ENCODE data around the gene TUBB8. TPM values are rescaled to one million over a fixed set of nuclear protein-coding genes. Genes with fewer than 3 reads are reported as not detected.

The TUBB8 gene
- total RNA-seq, 1 donor from 2014 or later, result not detected

GRCh38 chr10:87177-88080 is 38.3 kb upstream of the TUBB8 start:
- no peak for TF ChIP-seq CTCF (IDR thresholded peaks at IDR 0.05)
- H3K4me3 Mint-ChIP-seq (ENCODE audit: unreplicated experiment), result no peak overlapping the region
- peaks cover 17% of the 10 kb centered on the region for H3K27me3 Mint-ChIP-seq (ENCODE audit: unreplicated experiment)
- H3K4me1 Mint-ChIP-seq (ENCODE audit: unreplicated experiment), result peaks cover 3% of the 10 kb centered on the region
- no peaks in the 10 kb centered on the region for H3K9me3 Mint-ChIP-seq (ENCODE audit: unreplicated experiment)
- DNase-seq (ENCODE audit: extremely low spot score, unreplicated experiment), result peak; percentile 73
- H3K27ac Mint-ChIP-seq (ENCODE audit: unreplicated experiment), result no peak overlapping the region
- H3K36me3 Mint-ChIP-seq (ENCODE audit: unreplicated experiment), result no peaks in the 10 kb centered on the region

GRCh38 chr10:86031-86430 is 36.9 kb upstream of the TUBB8 start:
- no peak overlapping the region for H3K27ac Mint-ChIP-seq (ENCODE audit: unreplicated experiment)

GRCh38 chr10:85044-85443 is 35.9 kb upstream of the TUBB8 start:
- Mint-ChIP-seq H3K4me3 (ENCODE audit: unreplicated experiment) (no peak overlapping the region), H3K27ac (ENCODE audit: unreplicated experiment) (no peak overlapping the region), H3K27me3 (ENCODE audit: unreplicated experiment) (peaks cover 24% of the 10 kb centered on the region), H3K9me3 (ENCODE audit: unreplicated experiment) (no peaks in the 10 kb centered on the region), H3K4me1 (ENCODE audit: unreplicated experiment) (peaks cover 3% of the 10 kb centered on the region), H3K36me3 (ENCODE audit: unreplicated experiment) (no peaks in the 10 kb centered on the region)
- TF ChIP-seq CTCF (IDR thresholded peaks at IDR 0.05), result no peak
- peak; percentile 82 for DNase-seq (ENCODE audit: extremely low spot score, unreplicated experiment)

More at GRCh38 chr10:86031-86430, 36.9 kb upstream of the TUBB8 start:
- no peak for TF ChIP-seq CTCF (IDR thresholded peaks at IDR 0.05)
- no peaks in the 10 kb centered on the region for H3K9me3 Mint-ChIP-seq (ENCODE audit: unreplicated experiment)
- peaks cover 3% of the 10 kb centered on the region for H3K4me1 Mint-ChIP-seq (ENCODE audit: unreplicated experiment)
- peak; percentile 54 for DNase-seq (ENCODE audit: extremely low spot score, unreplicated experiment)
- H3K36me3 Mint-ChIP-seq (ENCODE audit: unreplicated experiment), result no peaks in the 10 kb centered on the region
- no peak overlapping the region for H3K4me3 Mint-ChIP-seq (ENCODE audit: unreplicated experiment)
- H3K27me3 Mint-ChIP-seq (ENCODE audit: unreplicated experiment), result peaks cover 26% of the 10 kb centered on the region

- Mint-ChIP-seq H3K27ac (ENCODE audit: unreplicated experiment) (no peak overlapping the region), H3K4me3 (ENCODE audit: unreplicated experiment) (no peak overlapping the region), H3K36me3 (ENCODE audit: unreplicated experiment) (no peaks in the 10 kb centered on the region), H3K9me3 (ENCODE audit: unreplicated experiment) (no peaks in the 10 kb centered on the region), H3K4me1 (ENCODE audit: unreplicated experiment) (no peaks in the 10 kb centered on the region), H3K27me3 (ENCODE audit: unreplicated experiment) (peaks cover 26% of the 10 kb centered on the region)
- no peak for DNase-seq (ENCODE audit: extremely low spot score, unreplicated experiment)
- TF ChIP-seq CTCF (IDR thresholded peaks at IDR 0.05), result no peak
These were observed 34.9 kb upstream of the TUBB8 start for GRCh38 chr10:83930-84530.

- peak; percentile 77 for DNase-seq (ENCODE audit: extremely low spot score, unreplicated experiment)
- Mint-ChIP-seq H3K36me3 (ENCODE audit: unreplicated experiment) (no peaks in the 10 kb centered on the region), H3K4me3 (ENCODE audit: unreplicated experiment) (no peak overlapping the region), H3K27ac (ENCODE audit: unreplicated experiment) (no peak overlapping the region), H3K27me3 (ENCODE audit: unreplicated experiment) (peaks cover 25% of the 10 kb centered on the region), H3K9me3 (ENCODE audit: unreplicated experiment) (no peaks in the 10 kb centered on the region), H3K4me1 (ENCODE audit: unreplicated experiment) (peaks cover 4% of the 10 kb centered on the region)
- no peak for TF ChIP-seq CTCF (IDR thresholded peaks at IDR 0.05)
These were observed 31.5 kb upstream of the TUBB8 start for GRCh38 chr10:80477-81105.
